DMS53 treated with DMSO at 0.1 percent for 48 hours (cell line): ENCODE data around the gene SEL1L3.
A peak's percentile ranks its signal among the peaks of the same experiment; 100 is the strongest.
"Not testable (repeated sequence)": the region's sequence is repeated elsewhere in the genome, so short reads cannot be mapped to it uniquely, and the experiment has no call there.

Source experiments
- DNase-seq: peaks from one replicate; lab custom pipeline; 2025; ENCODE audit not compliant: unreplicated experiment; lab: John Stamatoyannopoulos, UW

SEL1L3 gene

DNA sequence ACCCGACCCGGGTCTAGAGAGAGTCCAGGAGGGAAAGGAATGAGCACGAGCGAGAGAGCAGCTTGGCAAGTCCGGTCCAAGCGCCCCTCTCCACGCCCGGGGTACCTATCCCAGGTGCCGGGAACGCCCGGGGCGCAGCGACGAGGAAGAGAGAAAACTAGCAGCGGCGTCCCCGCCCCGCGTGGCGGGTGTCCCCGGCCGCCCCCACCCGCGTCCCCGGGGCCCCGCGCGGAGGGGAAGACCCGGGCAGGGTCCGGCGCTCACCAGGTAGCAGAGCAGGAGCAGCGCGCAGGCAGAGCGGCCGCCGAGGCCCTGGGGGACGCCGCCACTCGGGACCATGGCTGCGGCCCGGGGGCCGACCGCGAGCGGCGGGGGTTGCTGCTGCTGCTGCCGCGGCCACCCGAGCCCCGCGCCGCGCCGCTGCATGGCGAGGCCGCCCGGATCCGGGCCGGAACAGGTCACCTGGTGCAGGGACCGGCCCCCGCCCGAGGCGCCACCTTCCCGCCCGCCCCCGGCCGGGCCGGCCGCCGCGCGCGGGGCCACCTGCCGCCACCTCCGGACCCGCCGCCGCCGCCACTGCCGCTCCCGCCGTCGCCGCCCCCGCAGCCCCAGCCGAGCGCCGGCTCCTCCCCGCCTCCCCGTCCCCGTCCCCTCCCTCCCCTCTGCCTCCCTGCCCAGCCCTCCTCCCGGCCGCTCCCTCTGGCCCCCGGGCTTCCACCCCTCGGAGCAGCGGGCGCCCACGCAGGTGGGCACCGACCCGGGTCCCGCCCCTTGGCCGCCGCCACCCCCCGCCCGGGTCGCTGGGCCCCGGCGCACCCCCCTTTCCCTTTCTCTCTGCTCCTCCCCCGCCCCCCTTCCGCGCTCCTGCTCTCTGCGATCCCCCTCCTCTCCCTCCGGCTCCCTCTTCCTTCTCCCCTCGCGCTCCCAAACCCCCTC lies at the start of gene SEL1L3:
TSS of gene SEL1L3 (minus strand) at position 578 of the 936 bp plus-strand sequence. CDS start at position 426, 152 bp downstream.
- peak; percentile 45 for DNase-seq

DNA sequence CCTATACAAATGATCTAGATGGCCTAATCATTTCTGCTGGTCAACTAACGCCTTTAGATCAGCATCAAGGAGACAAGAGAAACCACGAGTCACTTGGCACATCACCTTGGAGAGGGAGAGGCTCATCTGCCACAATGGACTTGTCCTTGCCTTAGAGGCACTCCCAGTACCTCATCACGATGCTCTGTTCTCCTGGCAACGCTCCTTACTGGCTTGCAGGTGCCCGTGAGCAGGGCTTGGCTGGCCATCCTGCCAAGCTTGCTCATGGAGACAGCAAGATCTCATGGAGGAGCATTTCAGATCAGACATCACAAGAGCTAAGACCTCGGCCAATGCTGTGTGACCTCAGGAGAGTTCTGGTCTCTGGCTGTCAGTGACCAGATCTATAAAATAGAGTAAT lies 48.6 kb upstream of the SEL1L3 start:
- DNase-seq = no peak

DNA sequence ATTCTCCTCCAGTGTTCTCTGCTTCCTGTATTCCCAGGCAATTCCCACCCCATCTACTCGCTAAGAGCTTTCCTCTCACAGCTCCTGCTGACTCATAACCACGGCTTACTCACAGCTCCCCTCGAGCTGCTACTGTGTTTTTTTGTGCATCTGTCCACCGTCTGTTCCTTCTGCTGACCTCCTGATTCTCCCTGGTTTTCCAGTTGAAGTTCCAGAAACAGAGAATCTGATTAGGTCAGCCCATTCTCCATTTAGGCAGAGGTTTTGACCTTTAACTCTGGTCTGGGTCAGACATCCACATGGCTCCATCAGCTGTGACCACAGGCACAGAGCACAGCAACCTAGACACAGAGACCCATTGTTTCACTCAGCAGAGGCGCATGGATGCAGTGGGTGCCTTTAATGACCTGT lies 45.7 kb upstream of the SEL1L3 start:
- peak; percentile 51 for DNase-seq

DNA sequence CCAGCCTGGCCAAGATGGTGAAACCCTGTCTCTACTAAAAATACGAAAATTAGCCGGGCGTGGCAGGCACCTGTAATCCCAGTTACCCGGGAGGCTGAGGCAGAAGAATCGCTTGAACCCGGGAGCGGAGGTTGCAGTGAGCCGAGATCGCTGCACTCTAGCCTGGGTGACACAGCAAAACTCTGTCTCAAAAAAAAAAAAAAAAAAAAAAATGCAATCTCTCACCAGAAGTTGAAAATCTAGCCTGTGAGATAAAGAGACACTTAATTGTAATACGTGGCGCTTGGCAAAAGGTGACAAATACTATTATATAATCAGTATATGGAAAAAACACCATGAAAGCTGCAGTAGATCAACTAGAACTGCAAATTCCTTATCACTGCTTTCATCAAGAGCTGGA lies 43.3 kb upstream of the SEL1L3 start:
- not testable (repeated sequence) for DNase-seq

DNA sequence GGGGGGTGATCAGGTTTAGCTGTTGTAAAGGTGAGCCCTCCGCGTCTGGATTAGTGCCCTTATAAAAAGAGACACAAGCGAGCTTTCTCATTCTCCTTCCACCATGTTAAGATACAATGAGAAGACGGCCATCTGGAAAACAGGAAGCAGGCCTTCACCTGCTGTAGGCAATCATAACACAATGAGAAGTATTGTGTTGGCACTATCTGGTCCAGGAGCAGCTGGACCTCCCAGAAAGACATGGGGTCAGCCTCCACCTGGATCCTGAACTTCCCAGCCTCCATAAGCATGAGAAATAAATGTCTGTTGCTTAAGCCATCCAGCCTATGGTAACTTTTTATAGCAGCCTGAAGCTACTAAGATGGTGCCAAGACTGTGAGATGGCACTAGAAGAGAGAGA lies 42.6 kb upstream of the SEL1L3 start:
- DNase-seq = no peak

DNA sequence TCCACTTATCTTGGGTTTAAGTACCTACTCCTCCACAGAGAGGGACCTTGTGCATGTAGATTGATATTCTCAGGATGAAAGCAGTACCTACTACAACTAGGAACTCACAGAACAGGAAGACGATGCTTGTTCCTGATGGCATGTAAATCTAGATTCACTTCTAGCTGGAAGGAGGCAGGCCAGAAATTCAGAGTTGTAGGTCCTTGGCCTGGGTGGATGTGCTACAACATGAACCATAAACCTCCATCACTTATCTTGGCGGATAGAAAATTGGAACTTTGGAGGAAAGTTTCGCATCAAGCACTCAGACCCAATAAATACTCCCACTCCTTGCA lies 41.9 kb upstream of the SEL1L3 start:
- DNase-seq = no peak

DNA sequence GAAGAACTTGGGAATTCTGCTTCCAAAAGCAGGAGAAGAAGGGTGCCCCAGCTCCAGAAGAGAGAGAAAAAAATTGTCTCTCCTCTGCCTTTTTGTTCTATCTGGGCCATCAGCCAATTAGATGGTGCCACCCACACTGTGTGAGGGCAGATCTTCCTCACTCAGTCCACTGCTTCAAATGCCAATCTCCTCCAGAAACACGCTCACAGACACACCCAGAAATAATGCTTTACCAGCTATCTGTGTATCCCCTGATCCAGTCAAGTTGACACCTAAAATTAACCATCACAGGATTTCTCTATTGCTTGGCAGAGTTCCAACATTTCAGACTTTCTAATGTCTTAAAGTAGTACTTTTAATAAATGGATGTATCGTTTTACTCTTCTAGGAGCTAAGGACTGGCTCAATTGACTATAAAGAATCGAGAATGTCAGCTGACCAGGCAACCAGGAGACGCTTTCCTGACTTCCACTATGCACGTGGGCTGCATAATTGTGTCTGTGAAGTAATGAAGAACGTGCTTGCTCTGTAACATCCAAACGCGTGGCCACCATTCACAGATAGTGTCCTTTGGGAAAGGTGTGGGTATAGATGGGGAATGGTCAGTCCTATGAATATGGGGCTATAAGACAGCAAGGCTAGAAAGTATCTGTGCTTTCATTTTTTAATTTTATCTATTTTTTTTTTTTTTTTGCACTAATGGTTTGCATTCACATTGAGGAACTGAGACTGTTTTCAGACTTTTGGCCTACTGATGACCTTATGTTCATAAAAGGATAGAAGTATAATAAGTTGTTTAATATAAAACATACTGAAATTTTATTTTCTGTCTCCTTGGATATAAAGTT lies 41.3 kb upstream of the SEL1L3 start:
- DNase-seq = no peak

DNA sequence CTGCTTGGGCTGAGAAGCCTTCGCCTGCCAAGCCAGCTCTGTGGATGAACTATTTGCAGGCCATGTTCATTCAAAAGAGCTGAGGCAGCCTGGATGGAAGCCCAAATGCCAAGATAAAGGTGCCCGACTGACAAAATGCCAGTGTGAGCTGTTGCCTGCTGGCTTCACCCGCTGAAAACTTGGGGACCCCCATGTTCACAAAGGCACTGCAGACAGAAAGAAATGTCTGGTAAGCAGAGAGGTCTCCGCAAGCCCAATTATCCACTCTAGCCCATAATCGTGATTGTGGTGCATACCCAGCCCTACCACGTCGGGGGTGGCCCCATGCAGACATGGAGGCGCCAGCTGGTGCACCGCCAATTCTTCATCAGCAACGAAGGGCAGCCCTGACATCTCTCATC lies 38.2 kb upstream of the SEL1L3 start:
- DNase-seq = no peak

DNA sequence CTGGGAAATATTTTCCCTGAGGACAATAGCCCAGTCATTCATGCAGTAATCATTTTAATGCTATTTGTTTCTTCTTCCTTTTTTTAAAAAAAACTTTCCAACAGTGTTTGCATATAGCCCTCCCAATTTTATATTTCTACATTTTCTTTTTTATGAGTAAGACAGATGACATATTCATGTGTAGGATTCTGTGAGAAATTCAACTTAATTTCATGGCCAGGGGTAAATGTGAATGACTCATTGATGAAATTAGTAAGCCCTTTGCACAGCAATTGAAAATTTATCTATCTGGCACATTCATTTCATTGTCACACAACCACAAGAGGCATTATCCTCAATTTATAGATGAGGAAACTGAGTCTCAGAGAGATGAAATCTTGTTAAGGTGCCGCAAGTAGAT lies 37.5 kb upstream of the SEL1L3 start:
- no peak for DNase-seq

DNA sequence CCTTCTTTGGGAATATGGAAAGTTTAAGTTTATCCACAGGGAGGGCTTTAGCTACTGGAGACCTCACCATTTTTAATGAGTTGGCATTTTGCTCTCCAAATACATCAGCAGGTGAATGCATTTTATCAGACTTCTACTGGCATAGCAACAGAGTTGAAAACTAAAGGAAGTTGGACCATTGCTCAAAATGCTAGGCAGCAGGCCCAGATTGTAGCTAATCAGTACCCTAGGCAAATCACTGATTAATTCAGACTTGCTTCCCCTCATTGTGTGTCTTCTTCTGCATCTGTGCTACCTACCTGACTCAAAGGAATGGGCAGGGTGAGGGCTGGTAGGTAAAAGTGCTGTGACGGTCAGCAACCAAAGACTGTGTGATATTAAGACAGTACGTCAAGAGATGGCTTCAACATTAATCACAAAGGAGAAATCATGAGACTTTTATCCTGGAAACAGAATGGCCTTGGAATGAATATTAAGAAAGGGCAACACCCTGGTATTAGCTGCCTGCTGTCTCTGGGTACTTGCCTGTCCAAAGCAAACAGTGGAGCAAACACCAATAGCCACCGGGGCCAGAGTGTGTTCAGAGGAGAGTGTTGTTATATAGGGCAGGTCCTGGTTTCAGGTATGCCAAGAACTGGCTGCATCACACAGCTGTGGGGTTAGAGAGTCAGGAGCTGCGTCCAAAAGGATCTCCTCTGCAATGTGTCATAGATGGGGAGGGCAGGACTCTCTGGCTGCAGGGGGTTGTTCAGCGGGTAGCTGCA lies 34.2 kb upstream of the SEL1L3 start:
- no peak for DNase-seq

DNA sequence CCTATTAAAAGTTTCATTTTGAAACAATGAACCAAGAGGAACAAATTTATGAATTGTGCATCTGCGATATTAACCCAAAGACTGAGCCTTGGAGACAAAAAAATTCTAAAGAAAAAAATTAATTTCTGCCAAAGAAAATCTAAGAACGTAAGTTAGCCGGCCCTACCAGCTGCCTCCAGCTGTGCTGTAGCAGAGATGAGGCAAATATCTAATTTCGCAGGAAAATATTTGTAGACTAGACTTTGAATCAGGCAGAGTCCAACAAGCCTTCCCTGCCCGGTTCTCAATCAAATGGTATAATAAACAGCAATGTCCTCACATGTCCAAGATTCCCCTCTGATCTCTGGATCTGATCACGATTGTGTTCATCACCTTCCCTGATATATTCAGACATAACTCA lies 30.0 kb upstream of the SEL1L3 start:
- no peak for DNase-seq

DNA sequence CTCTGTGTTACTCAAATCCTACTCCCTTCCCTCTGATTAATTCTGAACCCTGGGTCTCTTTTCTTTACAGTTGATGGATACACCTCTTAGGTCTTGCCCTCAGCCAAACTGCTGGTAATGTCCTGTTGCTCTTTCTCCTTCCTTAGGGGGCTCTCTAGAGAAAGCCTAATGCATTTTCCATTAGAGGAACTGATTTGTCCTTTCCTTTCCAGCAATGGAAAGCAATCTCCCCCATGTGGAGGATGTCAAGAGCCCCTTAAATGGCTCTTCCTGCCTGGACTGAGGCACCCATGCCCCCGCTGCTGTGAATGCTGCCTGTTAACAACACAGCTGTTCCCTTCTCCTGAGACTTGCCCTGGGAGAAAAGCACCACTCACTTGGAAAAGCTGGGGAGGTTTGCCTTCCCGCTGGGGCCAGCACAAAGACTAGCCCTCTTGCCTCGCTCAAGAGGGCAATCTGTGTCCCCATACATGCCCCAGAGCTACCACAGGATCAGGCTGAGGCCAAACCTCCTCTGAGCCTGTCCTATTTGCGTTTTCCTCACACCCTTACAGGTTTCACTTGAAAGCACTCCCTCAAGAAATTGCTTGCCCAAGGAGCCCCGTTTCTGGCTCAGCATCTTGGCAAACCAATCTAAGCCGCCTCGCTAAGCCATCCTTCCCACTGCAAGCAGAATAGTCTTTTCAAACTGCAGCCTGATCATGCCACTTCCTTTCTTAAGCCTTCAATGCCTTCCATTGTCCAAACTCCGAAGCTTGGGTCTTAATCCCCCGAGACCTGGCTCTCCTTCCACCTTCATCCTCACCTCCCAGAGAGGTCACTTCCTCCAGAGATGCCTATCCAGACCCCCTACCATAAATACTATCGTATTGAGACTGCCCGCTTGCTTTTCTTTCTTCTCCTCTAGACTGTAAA lies 28.0 kb upstream of the SEL1L3 start:
- no peak for DNase-seq

DNA sequence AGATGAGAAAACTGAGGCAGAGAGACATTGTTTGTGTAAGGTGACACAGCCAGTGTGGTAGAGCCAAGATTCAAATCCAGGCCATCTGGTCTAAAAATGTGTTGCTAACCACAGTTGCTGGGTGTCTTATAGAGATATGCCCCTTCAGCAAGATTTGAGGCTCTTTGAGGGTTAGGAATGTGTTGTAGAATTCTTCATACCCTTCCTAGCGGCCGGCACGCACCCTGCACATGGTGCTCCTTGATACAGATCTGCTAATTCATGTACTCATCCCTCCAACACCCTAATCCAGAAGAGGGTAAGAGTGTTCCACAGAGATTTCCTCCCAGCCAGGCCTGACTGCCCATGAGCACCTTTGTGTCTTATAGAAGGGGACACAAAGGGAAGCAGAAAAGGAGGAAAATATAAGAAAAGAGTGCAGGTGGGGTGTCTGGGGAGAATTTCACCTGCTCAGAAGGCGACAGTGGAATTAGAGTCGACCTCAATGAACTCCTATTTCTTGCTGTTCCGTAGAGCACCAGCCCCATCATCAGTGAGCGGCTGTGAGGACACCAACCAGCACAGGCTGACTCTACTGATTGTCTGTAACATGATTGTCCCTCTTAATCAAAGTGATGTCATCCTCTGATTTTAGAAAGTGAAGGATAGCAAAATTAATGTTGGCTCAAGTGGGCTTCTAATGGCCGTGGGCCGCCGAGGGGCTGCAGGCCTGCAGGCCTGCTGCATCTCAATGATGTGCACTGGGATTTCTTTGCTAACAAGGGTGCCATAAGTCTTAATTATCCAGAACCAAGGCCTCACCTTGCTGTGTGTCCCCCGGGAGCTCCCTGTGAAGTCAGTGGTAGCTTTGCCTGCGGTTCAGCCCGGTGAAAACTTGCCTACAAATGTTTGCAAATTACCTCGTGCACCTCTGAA lies 27.1 kb upstream of the SEL1L3 start:
- DNase-seq = no peak

DNA sequence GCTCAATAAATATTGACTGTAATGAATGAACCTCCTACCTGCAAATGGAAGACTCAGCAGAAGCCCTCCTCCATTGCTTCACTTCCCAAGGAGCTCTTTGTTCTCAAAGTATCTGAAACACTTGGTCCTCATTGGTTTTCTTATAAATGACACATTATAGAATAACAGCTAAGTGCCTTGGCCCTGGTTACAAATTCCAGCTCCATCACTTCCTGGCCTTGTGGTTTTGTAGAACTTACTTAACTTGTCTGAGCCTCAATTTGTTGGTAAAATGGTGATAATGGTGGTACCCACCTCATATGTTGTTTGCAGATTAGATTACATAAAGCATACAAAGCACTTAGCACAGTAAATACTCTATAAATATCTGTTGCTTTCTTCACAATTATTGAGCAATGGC lies 26.0 kb upstream of the SEL1L3 start:
- no peak for DNase-seq

DNA sequence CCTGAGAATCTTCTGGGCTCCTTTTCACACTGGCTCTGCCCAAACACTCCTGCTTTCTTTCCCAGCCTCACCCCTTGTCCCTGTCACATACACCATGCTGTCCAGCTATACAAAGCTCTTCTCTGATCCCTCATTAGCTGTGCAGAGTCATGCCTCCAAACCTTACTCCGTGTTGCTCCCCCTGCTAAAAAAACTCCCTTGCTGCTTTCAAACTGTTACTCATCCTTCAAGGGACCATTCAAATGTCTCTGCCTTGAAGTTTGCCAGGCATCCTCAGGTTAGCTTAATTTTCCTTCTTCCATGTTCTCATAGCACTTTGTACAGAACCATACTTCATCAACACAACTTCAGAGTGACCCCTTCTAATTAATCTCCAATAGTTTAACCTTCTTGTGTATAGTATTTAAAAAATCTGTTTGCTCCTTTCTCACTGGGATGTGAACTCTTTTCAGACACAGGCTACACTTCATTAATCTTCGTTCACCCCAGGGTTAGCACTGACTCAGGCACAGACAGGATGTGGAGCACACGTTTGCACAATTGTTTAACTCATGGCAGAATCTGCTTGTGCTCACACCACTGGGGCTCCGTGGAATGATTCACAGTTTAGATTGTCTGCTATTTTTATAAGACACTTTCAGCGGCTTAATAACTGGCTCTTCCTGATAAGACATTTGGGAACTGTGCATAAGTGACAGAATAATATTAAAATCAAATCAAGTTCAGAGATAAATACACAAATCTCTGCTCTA lies 21.4 kb upstream of the SEL1L3 start:
- DNase-seq = no peak

DNA sequence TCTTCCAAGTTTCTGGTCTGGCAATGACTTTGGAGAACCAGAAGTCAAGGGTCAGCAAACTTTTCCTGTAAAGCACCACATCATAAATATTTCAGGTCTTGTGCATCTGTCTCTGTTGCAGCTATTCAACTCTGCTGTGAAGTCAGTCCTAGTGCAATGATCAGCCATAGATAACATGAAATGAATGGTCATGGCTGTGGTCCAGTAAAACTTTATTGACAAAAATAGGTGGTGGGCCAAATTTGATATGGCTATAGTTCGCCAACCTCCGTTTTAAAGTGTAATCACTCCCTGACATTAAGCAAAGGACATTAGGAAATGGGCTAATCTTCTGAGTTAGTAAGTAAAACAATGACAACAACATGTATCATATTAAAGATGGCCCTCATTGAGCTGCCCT lies 20.8 kb upstream of the SEL1L3 start:
- no peak for DNase-seq

DNA sequence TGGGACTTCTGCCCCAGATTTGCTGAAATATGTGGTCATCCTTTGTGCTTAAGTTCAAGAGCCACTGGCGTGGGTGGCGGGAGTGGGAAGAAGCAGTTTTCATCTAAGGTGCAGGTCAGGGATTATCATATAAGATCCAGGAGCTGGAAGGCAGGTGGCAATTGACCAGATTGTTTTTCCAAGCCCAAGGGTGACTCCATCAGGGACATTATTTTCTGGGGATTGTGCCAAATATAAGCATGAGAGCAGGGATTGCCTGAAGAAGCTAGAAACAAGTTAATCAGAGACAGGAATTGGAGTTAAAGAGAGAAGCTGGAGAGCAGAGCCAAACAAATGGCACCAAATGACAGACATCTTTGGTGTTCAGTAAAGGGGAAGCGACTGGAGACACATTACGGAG lies 19.4 kb upstream of the SEL1L3 start:
- no peak for DNase-seq

DNA sequence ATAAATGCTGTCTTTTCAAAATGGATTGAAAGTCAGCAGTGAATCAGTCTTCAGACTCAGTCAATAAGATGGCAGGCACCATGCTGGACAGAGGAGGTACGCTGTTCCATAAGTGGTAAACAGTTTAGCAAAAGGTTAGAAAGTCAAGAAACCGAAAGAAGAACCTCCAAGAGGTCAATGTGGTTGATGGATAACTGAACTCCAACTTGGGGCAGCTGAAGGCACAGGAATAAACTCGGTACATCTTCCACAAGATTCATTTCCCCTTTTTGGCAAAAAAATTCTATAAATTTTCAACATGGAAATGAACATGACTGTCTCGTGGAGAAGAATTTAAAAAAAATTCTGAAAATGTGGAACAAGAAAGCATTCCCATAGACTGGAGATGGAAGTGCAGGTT lies 18.4 kb upstream of the SEL1L3 start:
- DNase-seq = no peak
